WTC11 (cell line): Measurements from ENCODE around the gene INPP4B.

Experiments used
- CTCF ChIP-seq: fragments of 200-600 bp; IDR thresholded peaks from 2 replicates; pipeline ENCODE4 v1.8.0; 2022; ENCODE audit warnings: antibody characterized with exemption
- E2F1 ChIP-seq: sonication (generic); formaldehyde crosslinking; IDR thresholded peaks from 2 replicates; pipeline ENCODE4 v1.8.0; 2022; ENCODE audit warnings: mild to moderate bottlenecking, missing genetic modification reagents
- ELF4 ChIP-seq: sonication (generic); formaldehyde crosslinking; IDR thresholded peaks from 2 replicates; pipeline ENCODE4 v1.8.1; 2022; ENCODE audit warnings: low read depth, mild to moderate bottlenecking, moderate library complexity, missing genetic modification reagents
- JAZF1 ChIP-seq: fragments of 250-450 bp; sonication (Bioruptor Pico); IDR thresholded peaks from 2 replicates; pipeline ENCODE4 v1.9.0; 2021; ENCODE audit warnings: moderate library complexity, mild to moderate bottlenecking, inconsistent platforms
- NFYB ChIP-seq: sonication (generic); formaldehyde crosslinking; conservative IDR thresholded peaks from 2 replicates; pipeline ENCODE4 v1.8.0; 2022; ENCODE audit warnings: low read depth, missing genetic modification reagents
- ZBTB21 ChIP-seq: sonication (generic); formaldehyde crosslinking; IDR thresholded peaks from 2 replicates; pipeline ENCODE4 v1.8.1; 2023; ENCODE audit warnings: mild to moderate bottlenecking, missing genetic modification reagents, borderline replicate concordance
- ZBTB43 ChIP-seq: sonication (generic); formaldehyde crosslinking; IDR thresholded peaks from 2 replicates; pipeline ENCODE4 v1.8.1; 2023; ENCODE audit warnings: mild to moderate bottlenecking, missing genetic modification reagents
- ZNF263 ChIP-seq: sonication (generic); formaldehyde crosslinking; IDR thresholded peaks from 2 replicates; pipeline ENCODE4 v1.8.1; 2022; ENCODE audit warnings: low read depth, mild to moderate bottlenecking, moderate library complexity, missing genetic modification reagents
- ZNF423 ChIP-seq: fragments of 250-450 bp; sonication (Bioruptor Pico); IDR thresholded peaks from 2 replicates; pipeline ENCODE4 v2.1.2; 2022; ENCODE audit warnings: mild to moderate bottlenecking, moderate library complexity
- ZNF671 ChIP-seq: fragments of 250-450 bp; sonication (Bioruptor Pico); IDR thresholded peaks from 2 replicates; pipeline ENCODE4 v1.8.0; 2021; ENCODE audit warnings: mild to moderate bottlenecking

GRCh38 chr4:142272452-142272851, 573.6 kb downstream of the INPP4B start:
- TF ChIP-seq NFYB (CRISPR knock-in tag) = no peak
- TF ChIP-seq ELF4 = no peak
- no peak for TF ChIP-seq JAZF1 (CRISPR knock-in tag)
- TF ChIP-seq ZNF263 = no peak
- TF ChIP-seq ZNF423 (CRISPR knock-in tag) = no peak
- no peak for TF ChIP-seq ZBTB21 (CRISPR knock-in tag)
- TF ChIP-seq CTCF = no peak
- no peak for TF ChIP-seq ZBTB43 (CRISPR knock-in tag)
- no peak for TF ChIP-seq E2F1 (CRISPR knock-in tag)
- no peak for TF ChIP-seq ZNF671 (CRISPR knock-in tag)
